ENCODE measurements around the gene JAK2. TPM values are rescaled to one million over a fixed set of nuclear protein-coding genes. Genes with fewer than 3 reads are reported as not detected.

The JAK2 gene
- total and polyA plus RNA-seq, 5 donors from 2014 or later: 6.8 to 19.5 (median 6.8) TPM

Other genes with a start within 250 kb of the JAK2 start
- gene AK3, start 244.1 kb upstream of the JAK2 start, total RNA-seq: 21.7 TPM
- gene AK3, start 244.1 kb upstream of the JAK2 start, polyA plus RNA-seq: 10 to 100 TPM; 38.0 to 47.3 (median 42.5) TPM
- 27.9 TPM for gene RCL1, start 192.3 kb upstream of the JAK2 start, total RNA-seq
- 10 to 100 TPM; 13.3 to 19.2 (median 14.5) TPM for gene RCL1, start 192.3 kb upstream of the JAK2 start, polyA plus RNA-seq
- gene INSL6, start 200.4 kb downstream of the JAK2 start, total RNA-seq: not detected
- not detected for gene INSL6, start 200.4 kb downstream of the JAK2 start, polyA plus RNA-seq
- gene INSL4, start 246.1 kb downstream of the JAK2 start, total RNA-seq: not detected
- not detected for gene INSL4, start 246.1 kb downstream of the JAK2 start, polyA plus RNA-seq